Fibroblast of mammary gland (primary cell): Measurements from ENCODE around the gene VIL1.

Experiments used
- DNase-seq: peaks from one replicate; pipeline ENCODE4 v3.0.0-alpha.2; 2010; ENCODE audit warnings: low read depth
- H3K4me3 ChIP-seq: 2 replicates; pipeline ENCODE4 v1.5.1; 2011; ENCODE audit warnings: low read depth, mild to moderate bottlenecking, low read length, moderate library complexity; ENCODE audit not compliant: control insufficient read depth
- TF ChIP-seq, protein P1 (sequence below): conservative IDR thresholded peaks from 2 replicates; pipeline ENCODE4 v1.5.1; 2011; ENCODE audit warnings: low read depth, low read length, inconsistent platforms; ENCODE audit not compliant: control insufficient read depth, insufficient read depth

The VIL1 gene

DNA sequence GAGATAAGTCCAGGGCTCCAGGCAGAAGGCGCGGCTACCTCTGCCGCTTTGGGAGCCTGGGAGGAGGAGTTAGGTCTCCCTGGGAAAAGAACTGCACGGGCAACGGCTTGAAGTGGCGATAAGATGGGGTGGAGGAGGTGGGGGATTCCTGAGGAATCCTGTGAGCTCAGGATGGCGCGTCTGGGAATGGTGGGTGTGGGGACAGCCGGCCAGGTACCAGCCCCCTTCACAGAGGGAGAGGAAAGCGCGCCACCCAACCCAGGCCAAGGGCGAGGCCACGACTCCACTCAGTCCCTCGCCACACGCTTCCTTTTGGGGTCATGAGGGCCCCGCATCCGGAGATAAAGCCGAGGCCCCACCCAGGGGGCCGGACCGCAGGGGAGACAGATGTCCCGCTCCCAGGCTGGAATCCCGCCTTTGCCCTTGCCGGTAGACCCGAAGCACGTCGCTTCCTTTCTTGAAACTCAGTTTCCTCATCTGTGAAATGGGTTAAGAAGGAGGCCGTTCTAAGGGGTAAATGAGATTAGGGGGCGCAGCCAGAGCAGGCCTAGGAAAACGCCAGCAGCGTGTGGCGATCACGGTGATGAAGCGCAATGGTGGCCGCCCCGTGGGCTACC lies 21.0 kb upstream of the VIL1 start:
- peak; percentile 71 for DNase-seq
- H3K4me3 ChIP-seq: peak overlapping the region; percentile 79
- TF ChIP-seq, protein P1, sequence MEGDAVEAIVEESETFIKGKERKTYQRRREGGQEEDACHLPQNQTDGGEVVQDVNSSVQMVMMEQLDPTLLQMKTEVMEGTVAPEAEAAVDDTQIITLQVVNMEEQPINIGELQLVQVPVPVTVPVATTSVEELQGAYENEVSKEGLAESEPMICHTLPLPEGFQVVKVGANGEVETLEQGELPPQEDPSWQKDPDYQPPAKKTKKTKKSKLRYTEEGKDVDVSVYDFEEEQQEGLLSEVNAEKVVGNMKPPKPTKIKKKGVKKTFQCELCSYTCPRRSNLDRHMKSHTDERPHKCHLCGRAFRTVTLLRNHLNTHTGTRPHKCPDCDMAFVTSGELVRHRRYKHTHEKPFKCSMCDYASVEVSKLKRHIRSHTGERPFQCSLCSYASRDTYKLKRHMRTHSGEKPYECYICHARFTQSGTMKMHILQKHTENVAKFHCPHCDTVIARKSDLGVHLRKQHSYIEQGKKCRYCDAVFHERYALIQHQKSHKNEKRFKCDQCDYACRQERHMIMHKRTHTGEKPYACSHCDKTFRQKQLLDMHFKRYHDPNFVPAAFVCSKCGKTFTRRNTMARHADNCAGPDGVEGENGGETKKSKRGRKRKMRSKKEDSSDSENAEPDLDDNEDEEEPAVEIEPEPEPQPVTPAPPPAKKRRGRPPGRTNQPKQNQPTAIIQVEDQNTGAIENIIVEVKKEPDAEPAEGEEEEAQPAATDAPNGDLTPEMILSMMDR: no peak

GRCh38 chr2:218398437-218399390 lies 20.2 kb upstream of the VIL1 start:
- peak overlapping the region; percentile 79 for H3K4me3 ChIP-seq
- TF ChIP-seq, protein P1: no peak
- DNase-seq: peak; percentile 48

- DNase-seq: peak; percentile 96
- H3K4me3 ChIP-seq: peak within 1 kb of the TSS; percentile 70
- TF ChIP-seq, protein P1: no peak
These were observed 19.3 kb upstream of the VIL1 start, which contains the start of gene CTDSP1 for GRCh38 chr2:218399391-218400166. Gene CTDSP1, plus strand, starts transcription at chr2:218399868. Its CDS starts 223 bp downstream, at chr2:218400091.

GRCh38 chr2:218400167-218400929 lies 18.6 kb upstream of the VIL1 start:
- no peak for DNase-seq
- H3K4me3 ChIP-seq: peak overlapping the region; percentile 70
- TF ChIP-seq, protein P1: no peak

- TF ChIP-seq, protein P1: no peak
- H3K4me3 ChIP-seq: peak overlapping the region; percentile 70
- no peak for DNase-seq
These were observed 17.7 kb upstream of the VIL1 start for GRCh38 chr2:218400930-218401881.
